Large intestine (tissue), 3 donors: Measurements from ENCODE around the gene CHST2. TPM values are rescaled to one million over a fixed set of nuclear protein-coding genes. Genes with fewer than 3 reads are reported as not detected.

Experiments used
- DNase-seq, 2 donors: peaks; one replicate each; pipeline versions ENCODE4 v3.0.0 to v3.0.0-alpha.2; 2013
- H3K27ac ChIP-seq: one replicate; pipeline ENCODE4 v1.5.1; 2013; ENCODE audit warnings: low read length
- H3K27me3 ChIP-seq: 2 replicates; pipeline ENCODE4 v1.6.1; 2013; ENCODE audit warnings: low read length; ENCODE audit not compliant: control insufficient read depth, insufficient read depth
- H3K36me3 ChIP-seq: 2 replicates; pipeline ENCODE4 v1.6.1; 2013; ENCODE audit warnings: low read length; ENCODE audit not compliant: control insufficient read depth, insufficient read depth
- H3K4me1 ChIP-seq: one replicate; pipeline ENCODE4 v1.6.1; 2013; ENCODE audit warnings: low read length; ENCODE audit not compliant: control insufficient read depth, insufficient read depth
- H3K4me3 ChIP-seq: one replicate; pipeline ENCODE4 v1.5.1; 2013; ENCODE audit warnings: low read length
- H3K9me3 ChIP-seq: one replicate; pipeline ENCODE4 v1.6.1; 2013; ENCODE audit warnings: mild to moderate bottlenecking, low read depth, low read length, moderate library complexity; ENCODE audit not compliant: control insufficient read depth
- WGBS: methylation state at CpG from one replicate; pipeline ENCODE4 v1.1.5; 2013; ENCODE audit warnings: low lambda C conversion rate; ENCODE audit not compliant: insufficient coverage; 5-methylcytosine and 5-hydroxymethylcytosine counted together
- polyA plus RNA-seq: library from polyadenylated mRNA; unstranded; fragments of 120-200 nt; gene quantifications from one replicate; pipeline ENCODE4 v1.2.1, GENCODE V29; 2013

The CHST2 gene
- polyA plus RNA-seq, 1 donor = 5.0 TPM

DNA sequence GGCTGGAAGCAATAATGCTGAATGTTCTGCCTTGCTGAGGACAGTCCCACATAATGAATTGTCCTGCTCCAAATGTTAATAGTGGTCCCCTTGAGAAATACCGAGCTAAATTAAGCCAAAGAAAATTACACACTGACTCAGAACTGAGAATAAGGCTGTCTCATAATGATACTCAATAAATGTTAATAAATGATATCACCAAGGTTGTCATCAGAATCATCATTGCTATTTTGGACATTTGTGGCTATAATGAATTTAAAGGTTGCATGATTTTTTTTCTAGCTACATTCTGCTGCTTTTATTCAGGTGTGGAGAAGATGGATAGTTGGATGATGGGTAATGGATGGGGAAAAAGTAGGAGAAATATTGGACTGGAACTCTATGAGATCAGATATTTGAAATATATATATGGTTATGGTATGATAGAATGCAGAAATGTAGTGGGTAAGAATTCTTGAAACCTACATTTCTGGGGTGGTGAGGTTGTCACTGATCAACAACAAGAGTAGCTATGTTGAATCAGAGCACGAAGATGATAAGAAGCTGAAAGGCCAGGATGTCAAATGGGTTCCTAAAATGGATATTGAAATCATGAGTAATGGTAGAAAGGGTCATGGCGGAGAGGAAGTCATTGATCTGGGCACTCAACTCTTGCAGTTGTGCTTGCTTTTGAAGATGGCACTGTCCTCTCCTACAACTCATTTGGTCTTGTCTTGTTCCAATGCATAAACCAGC is 12.8 kb downstream of the CHST2 start:
- Histone ChIP-seq H3K4me3 (no peak overlapping the region), H3K9me3 (no peaks in the 10 kb centered on the region), H3K27me3 (peaks cover 15% of the 10 kb centered on the region), H3K27ac (no peak overlapping the region), H3K4me1 (no peaks in the 10 kb centered on the region), H3K36me3 (no peaks in the 10 kb centered on the region)
- DNase-seq = no peak
- WGBS = 100% methylated on average over 1 of the region's 3 CpGs

DNA sequence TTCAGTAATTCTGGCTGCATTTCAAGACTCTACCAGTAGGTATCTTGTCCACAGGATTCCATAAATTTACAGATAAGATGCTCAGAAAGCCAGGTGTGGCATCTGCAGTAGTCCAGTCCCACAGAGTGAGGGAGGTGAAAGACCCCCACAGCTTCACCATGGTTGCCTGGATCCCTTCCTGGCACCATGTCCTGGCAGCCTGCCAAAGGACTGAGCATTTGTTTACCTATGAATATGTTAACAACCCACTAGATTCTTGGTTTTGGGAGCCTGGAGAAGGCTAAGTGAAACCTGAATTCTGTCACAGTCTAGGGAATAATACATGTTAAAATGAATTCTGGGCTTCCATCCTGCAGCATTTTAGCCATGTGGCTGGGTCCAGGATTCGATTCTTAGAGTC is 14.9 kb downstream of the CHST2 start:
- Histone ChIP-seq H3K4me1 (no peaks in the 10 kb centered on the region), H3K36me3 (no peaks in the 10 kb centered on the region), H3K27me3 (peaks cover 9% of the 10 kb centered on the region), H3K4me3 (no peak overlapping the region), H3K9me3 (no peaks in the 10 kb centered on the region), H3K27ac (no peak overlapping the region)
- WGBS = no CpG with 5 or more reads among the region's 1 CpG
- no peak for DNase-seq

DNA sequence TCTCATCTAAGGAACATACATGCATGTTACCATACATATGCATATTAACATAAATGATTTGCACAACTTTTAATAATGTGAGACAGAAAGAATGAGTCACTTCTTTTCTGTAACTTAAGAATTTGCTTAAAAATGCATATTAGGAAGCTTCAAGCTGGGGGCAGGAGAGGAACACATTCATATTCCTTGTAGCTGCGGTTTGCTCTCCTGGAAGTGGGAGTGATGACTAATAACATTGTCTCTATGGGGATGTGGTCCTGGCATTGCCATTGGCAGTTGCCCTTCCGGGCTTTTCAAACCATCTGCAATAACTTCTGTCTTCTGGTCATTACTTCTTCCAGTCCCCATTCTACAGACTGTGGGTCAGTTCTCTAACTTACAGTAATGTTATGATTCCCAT is 15.6 kb downstream of the CHST2 start:
- H3K9me3 ChIP-seq = no peaks in the 10 kb centered on the region
- no peaks in the 10 kb centered on the region for H3K36me3 ChIP-seq
- no peak for DNase-seq
- no peaks in the 10 kb centered on the region for H3K4me1 ChIP-seq
- H3K27me3 ChIP-seq = peaks cover 3% of the 10 kb centered on the region
- no CpG with 5 or more reads among the region's 2 CpGs for WGBS
- no peak overlapping the region for H3K27ac ChIP-seq
- H3K4me3 ChIP-seq = no peak overlapping the region

DNA sequence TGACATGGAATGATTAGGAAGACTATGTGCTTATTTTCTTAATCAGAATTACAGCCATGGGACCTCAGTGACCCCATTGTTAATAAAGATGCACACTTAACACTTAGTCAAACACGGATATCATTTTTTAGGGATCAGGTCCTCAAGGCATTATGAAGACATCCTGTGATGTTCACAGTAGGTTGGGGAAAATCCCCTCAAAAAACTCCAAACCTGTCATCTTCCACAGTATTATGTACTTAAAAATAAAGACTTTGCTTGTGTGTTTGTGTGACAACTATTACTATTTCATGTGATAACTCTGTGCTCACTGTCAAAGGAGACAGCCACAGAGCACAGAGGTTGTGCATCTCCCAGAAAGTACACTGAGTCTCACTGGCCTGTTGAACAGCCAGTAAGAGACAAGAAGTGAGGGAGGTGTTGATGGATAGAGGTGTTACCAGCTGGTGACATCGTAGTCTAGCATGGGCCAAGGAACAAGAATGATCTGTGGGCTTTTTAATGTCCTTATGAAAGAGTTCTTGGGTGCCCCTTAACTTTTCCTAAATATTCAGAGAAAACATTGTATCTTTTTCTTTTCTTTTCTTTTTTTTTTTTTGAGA is 18.0 kb downstream of the CHST2 start:
- no peaks in the 10 kb centered on the region for H3K36me3 ChIP-seq
- no peaks in the 10 kb centered on the region for H3K27me3 ChIP-seq
- no peak overlapping the region for H3K27ac ChIP-seq
- H3K9me3 ChIP-seq = no peaks in the 10 kb centered on the region
- no peaks in the 10 kb centered on the region for H3K4me1 ChIP-seq
- DNase-seq = no peak
- WGBS = no CpG with 5 or more reads among the region's 2 CpGs
- H3K4me3 ChIP-seq = no peak overlapping the region

DNA sequence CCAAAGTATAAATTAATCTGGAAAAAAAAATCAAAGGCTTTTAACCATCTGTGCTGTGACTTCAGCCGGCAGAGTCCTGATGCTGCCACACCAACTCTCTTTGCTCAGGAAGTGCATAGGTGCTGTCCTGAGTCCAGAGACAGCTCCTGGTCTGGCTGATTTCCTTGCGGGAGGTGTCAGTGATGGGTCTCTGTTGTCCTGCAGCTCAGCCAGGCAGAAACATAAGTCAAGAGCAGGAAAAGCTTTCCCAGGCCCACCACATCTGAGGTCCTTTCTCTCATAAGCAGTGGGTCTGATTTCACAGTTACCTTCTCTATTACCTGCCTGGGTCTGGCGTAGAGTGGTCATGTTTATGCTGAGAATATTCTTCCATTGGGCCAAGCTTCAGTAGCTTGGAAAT is 19.4 kb downstream of the CHST2 start:
- WGBS = 40% methylated on average over 1 of the region's 3 CpGs

DNA sequence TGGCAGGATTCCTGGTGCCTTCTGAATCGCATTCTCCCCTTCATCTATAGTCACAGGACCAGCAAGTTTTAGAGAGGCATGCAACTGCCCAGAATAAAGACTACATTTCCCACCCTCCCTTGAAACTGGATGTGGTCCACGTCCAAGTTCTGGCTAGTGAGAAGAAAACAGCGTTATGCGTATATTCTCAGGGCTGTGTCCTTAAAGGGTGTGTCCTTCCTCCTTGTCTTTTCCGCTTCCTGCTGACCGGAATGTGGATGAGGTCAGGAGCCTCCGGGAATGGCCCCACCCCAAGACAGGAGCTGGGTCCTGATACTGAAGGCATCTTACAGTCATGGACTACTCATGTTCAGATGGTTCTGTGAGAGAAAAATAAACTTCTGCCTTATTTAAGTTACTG is 20.2 kb downstream of the CHST2 start:
- H3K27ac ChIP-seq = no peak overlapping the region
- no peaks in the 10 kb centered on the region for H3K27me3 ChIP-seq
- H3K36me3 ChIP-seq = no peaks in the 10 kb centered on the region
- H3K4me3 ChIP-seq = no peak overlapping the region
- H3K4me1 ChIP-seq = no peaks in the 10 kb centered on the region
- no peak for DNase-seq
- H3K9me3 ChIP-seq = no peaks in the 10 kb centered on the region
- no CpG with 5 or more reads among the region's 7 CpGs for WGBS

More for the DNA sequence above, 19.4 kb downstream of the CHST2 start:
- H3K36me3 ChIP-seq = no peaks in the 10 kb centered on the region
- no peak overlapping the region for H3K4me3 ChIP-seq
- no peaks in the 10 kb centered on the region for H3K9me3 ChIP-seq
- H3K27me3 ChIP-seq = no peaks in the 10 kb centered on the region
- no peaks in the 10 kb centered on the region for H3K4me1 ChIP-seq
- H3K27ac ChIP-seq = no peak overlapping the region
- DNase-seq = no peak

DNA sequence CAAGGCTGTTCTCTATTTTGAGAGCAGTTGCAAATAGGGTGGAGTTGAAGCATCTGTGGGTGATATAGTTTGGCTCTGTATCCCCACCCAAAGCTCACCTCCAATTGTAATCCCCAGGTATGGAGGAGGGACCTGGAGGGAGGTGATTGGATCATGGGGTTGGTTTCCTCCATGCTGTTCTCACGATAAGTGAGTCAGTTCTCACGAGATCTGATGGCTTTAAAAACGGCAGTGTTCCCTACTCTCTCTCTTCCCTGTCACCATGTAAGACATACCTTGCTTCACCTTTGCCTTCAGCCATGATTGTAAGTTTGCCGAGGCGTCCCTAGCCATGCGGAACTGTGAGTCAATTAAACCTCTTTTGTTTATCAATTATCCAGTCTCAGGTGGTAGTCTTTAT is 21.0 kb downstream of the CHST2 start:
- WGBS = no CpG with 5 or more reads among the region's 6 CpGs
- H3K4me3 ChIP-seq = no peak overlapping the region
- no peaks in the 10 kb centered on the region for H3K4me1 ChIP-seq
- H3K9me3 ChIP-seq = no peaks in the 10 kb centered on the region
- no peaks in the 10 kb centered on the region for H3K27me3 ChIP-seq
- no peaks in the 10 kb centered on the region for H3K36me3 ChIP-seq
- no peak overlapping the region for H3K27ac ChIP-seq
- no peak for DNase-seq

DNA sequence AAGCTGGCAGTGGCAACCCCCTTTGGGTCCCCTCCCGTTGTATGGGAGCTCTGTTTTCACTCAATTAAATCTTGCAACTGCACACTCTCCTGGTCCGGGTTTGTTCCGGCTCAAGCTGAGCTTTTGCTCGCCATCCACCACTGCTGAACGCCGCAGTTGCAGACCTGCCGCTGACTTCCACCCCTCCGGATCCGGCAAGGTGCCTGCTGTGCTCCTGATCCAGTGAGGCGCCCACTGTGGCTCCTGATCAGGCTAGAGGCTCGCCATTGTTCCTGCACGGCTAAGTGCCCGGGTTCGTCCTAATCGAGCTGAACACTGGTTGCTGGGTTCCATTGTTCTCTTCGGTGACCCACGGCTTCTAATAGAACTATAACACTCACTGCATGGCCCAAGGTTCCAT is 22.8 kb downstream of the CHST2 start:
- Histone ChIP-seq H3K4me1 (no peaks in the 10 kb centered on the region), H3K27ac (no peak overlapping the region), H3K27me3 (no peaks in the 10 kb centered on the region), H3K4me3 (no peak overlapping the region), H3K9me3 (no peaks in the 10 kb centered on the region), H3K36me3 (no peaks in the 10 kb centered on the region)
- DNase-seq = no peak
- 100% methylated on average over 4 of the region's 17 CpGs for WGBS

DNA sequence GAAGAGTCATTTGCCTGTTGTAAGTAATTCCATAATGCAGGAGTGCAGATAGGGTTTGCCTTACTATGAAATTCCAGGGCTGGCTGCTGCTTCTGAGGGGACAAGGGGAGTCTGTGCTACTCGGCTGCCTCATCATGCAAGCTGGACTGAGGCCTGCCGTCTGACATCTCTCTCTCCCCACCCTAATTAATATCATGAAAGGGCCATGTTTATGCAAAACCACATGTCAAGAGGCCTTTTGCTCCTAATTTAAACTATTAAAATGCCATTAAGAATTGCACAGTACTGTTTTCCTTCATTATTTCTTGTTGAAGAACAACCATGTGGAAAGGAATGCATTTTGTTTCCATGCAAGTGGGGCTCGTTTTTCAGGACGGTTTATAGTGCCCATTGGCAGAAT is 26.3 kb downstream of the CHST2 start:
- Histone ChIP-seq H3K27ac (no peak overlapping the region), H3K4me3 (no peak overlapping the region), H3K27me3 (no peaks in the 10 kb centered on the region), H3K9me3 (no peaks in the 10 kb centered on the region), H3K4me1 (no peaks in the 10 kb centered on the region), H3K36me3 (no peaks in the 10 kb centered on the region)
- no peak for DNase-seq
- 80% methylated on average over 1 of the region's 4 CpGs for WGBS

DNA sequence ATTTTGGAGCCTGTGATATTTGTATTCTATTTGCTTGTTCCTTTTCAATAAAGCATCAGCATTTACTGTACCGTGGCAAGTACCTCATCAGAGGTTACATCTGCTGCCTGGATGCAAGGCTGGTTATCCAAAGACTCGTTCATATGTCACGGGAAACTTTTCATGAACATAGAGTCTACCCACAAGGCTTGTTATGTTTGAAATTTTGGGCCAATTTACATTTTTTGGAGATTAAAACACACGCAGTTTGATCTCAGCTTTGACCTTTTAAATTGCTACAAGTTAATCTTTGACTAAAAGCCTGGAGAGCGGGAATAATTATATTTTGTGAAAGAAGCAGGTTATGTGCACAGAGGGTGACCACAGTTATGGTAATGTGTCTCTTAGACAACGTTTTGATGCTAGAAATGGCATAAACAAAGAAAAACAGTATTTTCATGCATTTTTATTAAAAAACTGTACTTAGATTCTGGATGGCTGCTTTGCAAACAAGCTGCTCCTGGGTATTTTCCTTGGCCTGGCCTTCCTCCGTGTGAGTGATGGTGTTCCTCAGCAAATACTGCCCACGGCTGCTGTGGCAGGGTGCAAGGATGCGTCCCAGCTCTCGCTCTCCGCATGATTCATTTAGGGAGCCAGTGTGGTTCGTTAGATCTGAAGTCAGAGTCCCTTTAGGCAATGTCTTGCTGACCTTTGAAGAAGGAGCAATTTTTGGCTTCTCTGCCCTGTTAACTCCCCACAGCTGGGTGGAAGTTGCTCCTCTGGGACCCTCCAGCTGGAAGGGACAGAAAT is 27.1 kb downstream of the CHST2 start:
- Histone ChIP-seq H3K4me1 (no peaks in the 10 kb centered on the region), H3K9me3 (no peaks in the 10 kb centered on the region), H3K27me3 (no peaks in the 10 kb centered on the region), H3K27ac (no peak overlapping the region), H3K4me3 (no peak overlapping the region), H3K36me3 (no peaks in the 10 kb centered on the region)
- WGBS = 21% methylated on average over 2 of the region's 12 CpGs
- no peak for DNase-seq
